Measurements from ENCODE around the gene HNRNPH1.
"Not testable (repeated sequence)": the region's sequence is repeated elsewhere in the genome, so short reads cannot be mapped to it uniquely, and the experiment has no call there.

DNA sequence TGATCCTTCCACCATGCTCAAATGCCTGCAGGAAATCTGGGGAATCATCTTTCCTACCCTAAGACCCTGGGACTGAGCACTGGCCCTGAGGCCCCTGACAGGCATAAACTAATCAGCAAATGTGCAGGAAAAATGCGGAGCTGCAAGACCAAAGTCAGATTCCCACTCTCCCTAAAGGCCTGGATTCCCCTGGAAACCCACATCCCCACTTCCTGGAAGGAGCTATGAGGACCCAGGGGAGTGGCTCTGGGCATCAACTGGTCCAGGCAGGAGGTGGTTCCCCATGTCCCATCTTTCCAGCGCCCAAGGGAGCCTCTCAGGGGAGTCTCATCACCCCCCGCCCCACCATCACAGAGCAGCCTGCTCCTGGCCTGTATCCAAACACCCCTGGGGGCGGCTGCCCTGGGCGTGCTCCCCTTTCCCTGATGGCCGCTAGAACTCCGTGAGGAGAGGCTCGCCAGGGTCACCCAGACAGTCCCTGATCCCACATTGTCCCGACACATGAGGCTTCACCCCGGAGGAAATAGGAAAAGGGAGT is 25.8 kb upstream of the HNRNPH1 start:
- not testable (repeated sequence) for TF ChIP-seq POLR2A (IDR thresholded peaks at IDR 0.05; ENCODE audit: low read length); GATA1 (IDR thresholded peaks at IDR 0.05; ENCODE audit: low read depth, low read length)

Data from erythroblast (primary cell).